ENCODE data around the gene MYO3B. TPM values are rescaled to one million over a fixed set of nuclear protein-coding genes. Genes with fewer than 3 reads are reported as not detected.

MYO3B gene
- total and polyA plus RNA-seq, 7 donors: 0.34 TPM; not detected in 6

- no peak overlapping the region for H3K4me3 ChIP-seq
- peaks cover 0 to 3% (median 0%) of the 10 kb centered on the region in 3 donors for H3K27me3 ChIP-seq
- no peaks in the 10 kb centered on the region for H3K4me1 ChIP-seq
- 69 to 84% methylated on average over 7 of the region's 7 CpGs for WGBS, 2 donors
- intact Hi-C loops (cut with DNase I): no loop called here
- TF ChIP-seq POLR2AphosphoS5 (IDR thresholded peaks at IDR 0.05) (no peak), EP300 (IDR thresholded peaks at IDR 0.05) (no peak), CTCF (IDR thresholded peaks at IDR 0.05) (no peak), POLR2A (IDR thresholded peaks at IDR 0.05) (no peak)
- no peaks in the 10 kb centered on the region for H3K9me3 ChIP-seq
- H3K36me3 ChIP-seq: no peaks in the 10 kb centered on the region
- no peak overlapping the region for H3K27ac ChIP-seq
- no peak for DNase-seq
These were observed 276.8 kb downstream of the MYO3B start for GRCh38 chr2:170454471-170455372.

- no peak for DNase-seq
- Histone ChIP-seq H3K27ac (no peak overlapping the region), H3K9me3 (no peaks in the 10 kb centered on the region), H3K4me3 (no peak overlapping the region), H3K4me1 (no peaks in the 10 kb centered on the region), H3K27me3 (peaks cover 0 to 4% (median 0%) of the 10 kb centered on the region in 3 donors), H3K36me3 (no peaks in the 10 kb centered on the region)
- intact Hi-C loops (cut with DNase I): no loop called here
- 9 to 60% methylated on average over 5 of the region's 5 CpGs for WGBS, 2 donors
- TF ChIP-seq CTCF (IDR thresholded peaks at IDR 0.05) (no peak), EP300 (IDR thresholded peaks at IDR 0.05) (no peak)
These were observed 277.9 kb downstream of the MYO3B start for GRCh38 chr2:170455617-170456426.

GRCh38 chr2:170456914-170457313 is 279.0 kb downstream of the MYO3B start:
- 93% methylated on average over 3 of the region's 3 CpGs for WGBS, 2 donors
- no peak for TF ChIP-seq CTCF (IDR thresholded peaks at IDR 0.05)
- TF ChIP-seq POLR2A (IDR thresholded peaks at IDR 0.05): no peak
- no peak for TF ChIP-seq POLR2AphosphoS5 (IDR thresholded peaks at IDR 0.05)
- TF ChIP-seq EP300 (IDR thresholded peaks at IDR 0.05): no peak
- peaks cover 0 to 4% (median 0%) of the 10 kb centered on the region in 3 donors for H3K27me3 ChIP-seq
- DNase-seq: no peak
- H3K36me3 ChIP-seq: no peaks in the 10 kb centered on the region
- intact Hi-C loops (cut with DNase I): no loop called here
- H3K4me1 ChIP-seq: no peaks in the 10 kb centered on the region
- no peaks in the 10 kb centered on the region for H3K9me3 ChIP-seq
- no peak overlapping the region for H3K27ac ChIP-seq
- H3K4me3 ChIP-seq: no peak overlapping the region

- Histone ChIP-seq H3K4me3 (no peak overlapping the region), H3K27me3 (peaks cover 0 to 4% (median 0%) of the 10 kb centered on the region in 3 donors), H3K27ac (no peak overlapping the region), H3K4me1 (no peaks in the 10 kb centered on the region), H3K9me3 (no peaks in the 10 kb centered on the region), H3K36me3 (no peaks in the 10 kb centered on the region)
- WGBS, 2 donors: 95 to 98% methylated on average over 9 of the region's 9 CpGs
- TF ChIP-seq CTCF (IDR thresholded peaks at IDR 0.05) (no peak), EP300 (IDR thresholded peaks at IDR 0.05) (no peak), POLR2A (IDR thresholded peaks at IDR 0.05) (no peak), POLR2AphosphoS5 (IDR thresholded peaks at IDR 0.05) (no peak)
- intact Hi-C loops (cut with DNase I): no loop called here
- DNase-seq: no peak
These were observed 279.8 kb downstream of the MYO3B start for GRCh38 chr2:170457742-170458141.

Measured in sigmoid colon (tissue), 7 donors.